Stimulated activated CD8-positive, alpha-beta memory T cell treated with anti-CD3 and anti-CD28 coated beads, Interleukin-12 subunit alpha, Interleukin-12 subunit beta, amount 100 ng/mL, for 4 hours (primary cell): ENCODE results near the gene HYAL3.
"Not testable (repeated sequence)": the region's sequence is repeated elsewhere in the genome, so short reads cannot be mapped to it uniquely, and the experiment has no call there.

Experiments used
- DNase-seq: peaks from one replicate; pipeline ENCODE4 v3.0.0-alpha.2; 2020; ENCODE audit warnings: low read depth

Gene HYAL3

GRCh38 chr3:50314342-50314741 lies 15.1 kb upstream of the HYAL3 start:
- no peak for DNase-seq

GRCh38 chr3:50312041-50312440 lies 12.8 kb upstream of the HYAL3 start:
- not testable (repeated sequence) for DNase-seq

GRCh38 chr3:50304601-50305000 lies 5.4 kb upstream of the HYAL3 start:
- no peak for DNase-seq

GRCh38 chr3:50303013-50303815 lies 4.0 kb upstream of the HYAL3 start, which contains the start of gene HYAL1:
HYAL1 (minus strand) TSS chr3:50303574; CDS start chr3:50302956, 618 bp downstream.
- DNase-seq, result no peak

GRCh38 chr3:50302095-50303012 lies 3.1 kb upstream of the HYAL3 start:
- DNase-seq, result no peak

GRCh38 chr3:50300681-50301254 lies 1.6 kb upstream of the HYAL3 start:
- DNase-seq, result no peak

GRCh38 chr3:50299929-50300680 lies 900 bp upstream of the HYAL3 start:
- DNase-seq, result no peak

GRCh38 chr3:50299638-50299928 lies 378 bp upstream of the HYAL3 start:
- no peak for DNase-seq

- no peak for DNase-seq
These were observed 1.1 kb downstream of the HYAL3 start for GRCh38 chr3:50297896-50298725.

GRCh38 chr3:50297384-50297775 lies 1.8 kb downstream of the HYAL3 start:
- no peak for DNase-seq

GRCh38 chr3:50296721-50297383 lies 2.4 kb downstream of the HYAL3 start:
- DNase-seq, result no peak

- no peak for DNase-seq
These were observed 3.4 kb downstream of the HYAL3 start for GRCh38 chr3:50295553-50296431.

GRCh38 chr3:50294492-50295403 lies 4.5 kb downstream of the HYAL3 start:
- no peak for DNase-seq

GRCh38 chr3:50294089-50294488 lies 5.1 kb downstream of the HYAL3 start:
- DNase-seq, result no peak

- DNase-seq, result no peak
These were observed 6.0 kb downstream of the HYAL3 start for GRCh38 chr3:50293079-50293801.

- peak; percentile 91 for DNase-seq
These were observed 6.8 kb downstream of the HYAL3 start, which contains the start of gene IFRD2 for GRCh38 chr3:50292159-50293078. IFRD2 (minus strand) TSS chr3:50292429; CDS start chr3:50292274, 155 bp downstream.
